Stimulated activated CD8-positive, alpha-beta memory T cell treated with anti-CD3 and anti-CD28 coated beads, Interleukin-7, amount 100 ng/mL, for 1 hour (primary cell): ENCODE measurements around the gene TMCO6.
"Not testable (repeated sequence)": the region's sequence is repeated elsewhere in the genome, so short reads cannot be mapped to it uniquely, and the experiment has no call there.

Source experiments
- DNase-seq, 2 donors: peaks; one replicate each; pipeline ENCODE4 v3.0.0-alpha.2; 2020; ENCODE audit warnings: low read depth in 2 of 2

Gene TMCO6

GRCh38 chr5:140639148-140639981, at the start of gene TMCO6:
TMCO6 (plus strand) TSS chr5:140639451; CDS start chr5:140639528, 77 bp downstream.
- DNase-seq = peak; percentile 92 to 95

DNA sequence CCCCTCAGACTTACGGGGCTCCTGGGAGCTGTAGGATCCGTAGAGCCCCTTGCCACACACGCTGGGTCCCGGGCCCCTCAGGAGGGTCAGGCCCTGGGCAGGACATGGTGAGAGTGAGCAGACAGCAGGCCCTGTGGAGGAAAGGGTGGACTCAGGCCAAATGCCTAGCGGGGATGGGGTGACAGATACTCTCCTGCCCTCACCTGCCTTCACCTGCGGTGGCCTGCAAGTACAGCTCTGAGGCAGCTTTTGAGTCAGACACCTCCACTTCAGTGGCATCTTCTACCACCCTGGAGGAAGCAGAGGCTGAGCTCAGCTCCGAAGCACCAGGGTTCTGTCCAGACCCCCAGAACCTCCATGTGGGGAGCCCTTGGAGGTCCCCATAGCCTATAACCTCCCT, 48.4 kb upstream of the TMCO6 start:
- DNase-seq = no peak

DNA sequence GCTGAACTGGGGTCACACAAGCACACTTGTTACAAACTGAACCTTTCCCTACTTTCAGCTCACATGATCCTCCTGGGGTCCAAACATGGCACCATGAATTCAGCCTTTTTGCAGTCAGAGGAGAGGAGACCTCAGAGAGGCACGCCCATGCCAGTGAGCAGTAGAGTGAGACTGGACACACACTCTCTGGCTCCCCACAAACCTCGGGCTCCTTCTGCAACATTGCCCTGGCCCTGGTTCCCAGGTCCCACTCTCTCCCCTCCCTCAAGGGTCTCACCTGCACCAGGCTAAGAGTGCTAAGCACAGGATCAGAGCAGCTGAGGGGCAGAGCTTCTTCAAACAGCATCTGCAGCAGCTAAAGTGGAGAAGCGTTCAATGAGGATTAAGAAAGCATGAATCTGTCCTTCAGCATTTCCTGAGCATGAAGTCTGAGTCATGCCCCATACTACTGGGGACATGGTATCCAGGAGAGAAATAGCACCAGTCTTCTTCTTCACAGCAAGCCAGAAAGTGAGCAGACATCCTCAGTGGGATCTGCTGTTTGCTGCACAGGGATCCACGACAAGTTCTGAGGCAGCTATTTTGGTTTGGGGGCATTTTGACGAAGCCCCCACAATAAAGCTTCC, 47.4 kb upstream of the TMCO6 start:
- no peak for DNase-seq

- DNase-seq = not testable (repeated sequence)
Measured at GRCh38 chr5:140593070-140593469, 46.2 kb upstream of the TMCO6 start.

DNA sequence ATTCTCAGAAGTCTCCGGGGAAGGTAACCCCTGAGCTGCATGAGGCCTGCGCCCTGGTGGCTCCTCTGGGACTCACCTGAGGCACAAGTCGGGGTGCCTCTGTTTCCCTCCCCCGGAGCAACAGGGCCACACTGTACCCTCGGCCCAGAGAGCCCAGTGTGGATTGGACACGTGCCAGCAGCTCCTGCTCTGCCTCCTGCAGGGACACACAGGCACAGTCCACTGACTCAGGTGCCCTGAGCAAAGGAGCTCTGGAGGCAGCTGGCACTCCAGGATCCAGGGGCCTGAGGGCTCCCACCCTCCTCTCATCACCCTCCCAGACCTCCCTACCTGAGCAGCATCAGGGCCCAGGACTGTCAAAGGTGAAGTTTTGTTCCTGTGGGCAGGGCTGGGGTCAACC, 45.1 kb upstream of the TMCO6 start:
- no peak for DNase-seq

DNA sequence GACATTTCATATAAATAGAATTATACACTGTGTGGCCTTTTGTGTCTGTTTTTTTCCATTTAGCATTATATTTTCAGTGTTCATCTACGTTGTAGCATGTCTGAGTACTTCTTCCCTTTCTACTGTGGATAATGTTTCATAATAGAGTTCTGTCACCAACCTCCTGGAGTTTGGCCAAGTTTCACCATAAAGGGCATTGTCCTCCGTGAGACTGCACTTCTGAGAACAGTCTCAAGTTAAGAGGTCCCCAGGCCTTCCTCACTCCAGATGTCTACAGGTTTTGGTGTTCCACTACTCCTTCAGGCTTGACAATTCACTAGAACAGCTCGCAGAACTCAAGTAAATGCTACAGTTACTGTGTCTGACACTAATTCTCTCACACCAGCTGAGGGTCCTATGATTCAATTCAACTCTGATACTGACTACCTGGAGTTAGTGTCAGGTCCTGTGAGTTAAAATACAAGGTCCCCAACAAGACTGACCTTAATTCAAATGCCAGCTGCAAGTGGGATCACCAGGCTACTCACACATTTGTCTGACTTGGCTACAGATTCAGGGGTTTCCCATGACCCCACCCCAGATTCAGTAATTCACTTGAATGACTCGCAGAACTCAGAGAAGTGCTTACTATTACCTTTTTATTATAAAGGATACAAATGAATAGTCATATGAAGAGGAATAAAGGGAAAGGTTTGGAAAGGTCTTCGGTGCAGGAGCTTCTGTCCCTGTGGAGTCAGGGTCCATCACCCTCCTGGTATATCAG, 43.5 kb upstream of the TMCO6 start:
- DNase-seq = no peak

- no peak for DNase-seq
Measured at GRCh38 chr5:140596321-140596741, 42.9 kb upstream of the TMCO6 start.

- no peak for DNase-seq
Measured at GRCh38 chr5:140598836-140599235, 40.4 kb upstream of the TMCO6 start.

- no peak for DNase-seq
Measured at GRCh38 chr5:140600096-140600495, 39.2 kb upstream of the TMCO6 start.

DNA sequence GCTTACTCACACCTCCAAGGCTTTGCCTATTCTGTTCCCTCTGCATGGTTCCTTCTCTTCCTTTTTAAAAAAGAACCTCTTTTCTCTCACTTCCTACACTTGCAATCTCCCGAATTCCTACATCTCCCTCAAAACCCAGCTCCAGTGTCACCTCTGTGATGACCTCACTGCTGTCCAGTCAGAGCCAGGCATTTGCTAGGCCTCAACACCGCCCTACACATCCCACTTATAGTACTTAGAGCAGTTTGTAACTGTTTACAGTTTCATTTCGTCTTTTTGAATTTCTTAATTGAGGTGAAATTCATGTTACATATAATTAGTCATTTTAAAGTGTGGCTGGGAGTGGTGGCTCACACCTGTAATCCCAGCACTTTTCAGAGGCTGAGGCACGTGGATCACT, 37.1 kb upstream of the TMCO6 start:
- DNase-seq = no peak

DNA sequence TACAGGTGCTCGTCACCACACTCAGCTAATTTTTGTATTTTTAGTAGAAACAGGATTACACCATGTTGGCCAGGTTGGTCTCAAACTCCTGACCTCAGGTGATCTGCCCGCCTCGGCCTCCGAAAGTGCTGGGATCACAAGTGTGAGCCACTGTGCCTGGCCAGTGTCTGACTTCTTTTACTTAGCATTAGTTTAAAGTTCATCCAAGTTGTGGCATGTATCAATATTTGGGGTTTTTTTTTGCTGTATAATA, 35.9 kb upstream of the TMCO6 start:
- not testable (repeated sequence) for DNase-seq

DNA sequence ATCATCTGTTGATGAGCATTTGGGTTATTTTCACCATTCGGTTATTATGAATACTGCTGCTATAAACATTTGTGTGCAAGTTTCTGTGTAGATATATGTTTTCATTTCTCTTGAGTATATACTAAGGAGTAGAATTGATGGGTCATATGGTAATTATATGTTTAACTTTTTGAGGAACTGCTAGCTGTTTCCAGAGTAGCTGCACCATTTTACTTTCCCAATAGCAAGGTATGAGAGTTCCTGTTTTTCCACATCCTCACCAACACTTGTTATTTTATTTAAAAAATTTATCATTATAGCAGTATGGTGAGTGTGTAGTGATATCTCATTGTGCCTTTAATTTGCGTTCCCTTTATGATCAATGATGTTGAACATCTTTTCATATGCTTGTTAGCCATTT, 35.5 kb upstream of the TMCO6 start:
- DNase-seq = no peak

GRCh38 chr5:140605879-140606278, 33.4 kb upstream of the TMCO6 start:
- no peak for DNase-seq

DNA sequence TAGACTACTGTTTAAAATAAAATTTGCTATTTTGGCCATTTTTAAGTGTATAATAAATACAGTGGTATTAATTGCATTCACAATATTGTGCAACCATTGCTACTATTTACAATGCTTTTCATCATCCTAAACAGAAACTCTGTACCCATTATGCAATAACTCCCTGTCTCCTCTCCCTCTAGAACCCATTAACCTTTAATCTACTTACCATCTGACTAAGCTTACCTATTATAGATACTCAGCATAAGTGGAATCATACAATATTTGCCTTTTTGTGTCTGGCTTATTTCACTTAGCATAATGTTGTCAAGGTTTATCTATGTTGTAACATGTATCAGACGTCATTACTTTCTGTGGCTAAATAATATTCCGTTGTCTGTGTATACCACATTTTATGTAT, 32.2 kb upstream of the TMCO6 start:
- no peak for DNase-seq

DNA sequence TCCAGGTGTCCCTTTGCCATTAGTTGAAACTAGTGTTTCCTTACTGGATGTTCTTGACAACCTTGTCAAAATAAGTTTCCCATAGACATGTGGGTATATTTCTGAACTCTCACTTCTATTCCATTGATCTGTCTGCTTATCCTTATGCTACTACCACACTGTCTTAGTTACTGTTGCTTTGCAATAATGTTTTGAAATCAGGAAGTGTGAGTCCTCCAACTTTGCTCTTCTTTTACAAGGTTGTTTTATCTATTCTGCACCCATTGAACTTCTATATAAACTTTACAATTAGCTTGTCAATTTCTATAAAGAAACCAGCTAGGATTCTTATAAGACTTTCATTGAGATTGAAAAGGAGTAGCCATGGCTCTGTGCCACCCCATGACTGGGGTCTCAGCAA, 30.5 kb upstream of the TMCO6 start:
- DNase-seq = no peak

GRCh38 chr5:140609126-140609525, 30.1 kb upstream of the TMCO6 start:
- DNase-seq = no peak

DNA sequence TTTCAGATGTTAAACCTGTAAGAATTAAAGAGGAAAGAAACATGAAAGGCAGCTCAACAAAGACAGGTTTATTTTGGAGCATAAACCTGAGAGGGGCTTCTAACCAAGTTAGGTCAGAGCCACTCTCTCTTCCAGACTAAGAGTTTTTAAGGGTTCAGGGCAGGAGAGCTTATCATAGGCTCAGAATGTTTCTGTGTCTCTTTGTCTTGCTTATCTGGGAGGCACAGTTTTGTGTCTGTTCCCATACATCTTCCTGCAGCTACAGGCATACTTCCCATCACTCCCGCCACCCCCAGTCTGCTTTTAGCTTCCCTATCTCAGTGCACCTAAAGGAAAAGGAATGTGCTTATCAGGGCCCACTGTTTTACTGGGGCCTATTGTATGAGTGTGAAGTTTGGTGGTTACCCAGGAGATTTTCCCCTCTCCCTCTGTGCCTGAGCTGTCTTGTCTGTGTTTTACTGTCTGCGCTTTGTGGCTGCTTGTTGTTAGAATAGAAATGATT, 28.2 kb upstream of the TMCO6 start:
- DNase-seq = no peak

GRCh38 chr5:140622301-140622700, 16.9 kb upstream of the TMCO6 start:
- DNase-seq = no peak

- DNase-seq = not testable (repeated sequence)
Measured at GRCh38 chr5:140623061-140623460, 16.2 kb upstream of the TMCO6 start.

DNA sequence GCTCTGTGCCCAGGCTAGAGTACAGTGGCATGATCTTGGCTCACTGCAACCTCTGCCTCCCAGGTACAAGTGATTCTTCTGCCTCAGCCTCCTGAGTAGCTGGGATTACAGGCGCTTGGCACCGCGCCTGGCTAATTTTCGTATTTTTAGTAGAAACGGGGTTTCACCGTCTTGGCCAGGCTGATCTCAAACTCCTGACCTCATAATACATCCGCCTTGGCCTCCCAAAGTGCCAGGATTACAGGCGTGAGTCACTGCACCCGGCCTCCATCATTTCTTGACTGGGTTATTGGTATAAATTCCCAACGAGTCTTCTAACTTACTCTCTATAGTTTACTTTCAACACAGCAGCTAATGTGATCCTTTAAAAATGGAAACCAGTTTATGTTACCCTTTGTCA, 14.4 kb upstream of the TMCO6 start:
- DNase-seq = not testable (repeated sequence)

GRCh38 chr5:140627972-140628371, 11.3 kb upstream of the TMCO6 start:
- no peak for DNase-seq

DNA sequence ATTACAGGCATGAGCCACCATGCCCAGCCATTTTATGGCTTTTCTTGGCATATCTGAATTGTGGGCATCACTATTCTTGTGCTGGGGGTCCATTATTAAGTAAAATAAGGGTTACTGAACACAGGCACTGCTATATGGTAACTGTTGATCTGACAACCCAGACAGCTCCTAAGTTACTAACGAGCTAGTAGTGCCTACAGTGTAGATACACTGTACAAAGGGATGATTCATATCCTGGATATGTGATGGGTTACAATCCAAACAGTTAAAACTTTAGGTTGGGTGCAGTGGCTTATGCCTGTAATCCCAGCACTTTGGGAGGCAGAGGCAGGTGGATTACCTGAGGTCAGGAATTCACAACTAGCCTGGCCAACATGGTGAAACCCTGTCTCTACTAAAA, 10.5 kb upstream of the TMCO6 start:
- no peak for DNase-seq
